ENCODE data around the gene RIPPLY3.

GRCh38 chr21:37039411-37040075 lies 33.0 kb downstream of the RIPPLY3 start:
- TF ChIP-seq EP300 (IDR thresholded peaks at IDR 0.05) (no peak), POLR2A (IDR thresholded peaks at IDR 0.05) (no peak), POLR2AphosphoS5 (IDR thresholded peaks at IDR 0.05) (no peak)
- TF ChIP-seq, protein P1, sequence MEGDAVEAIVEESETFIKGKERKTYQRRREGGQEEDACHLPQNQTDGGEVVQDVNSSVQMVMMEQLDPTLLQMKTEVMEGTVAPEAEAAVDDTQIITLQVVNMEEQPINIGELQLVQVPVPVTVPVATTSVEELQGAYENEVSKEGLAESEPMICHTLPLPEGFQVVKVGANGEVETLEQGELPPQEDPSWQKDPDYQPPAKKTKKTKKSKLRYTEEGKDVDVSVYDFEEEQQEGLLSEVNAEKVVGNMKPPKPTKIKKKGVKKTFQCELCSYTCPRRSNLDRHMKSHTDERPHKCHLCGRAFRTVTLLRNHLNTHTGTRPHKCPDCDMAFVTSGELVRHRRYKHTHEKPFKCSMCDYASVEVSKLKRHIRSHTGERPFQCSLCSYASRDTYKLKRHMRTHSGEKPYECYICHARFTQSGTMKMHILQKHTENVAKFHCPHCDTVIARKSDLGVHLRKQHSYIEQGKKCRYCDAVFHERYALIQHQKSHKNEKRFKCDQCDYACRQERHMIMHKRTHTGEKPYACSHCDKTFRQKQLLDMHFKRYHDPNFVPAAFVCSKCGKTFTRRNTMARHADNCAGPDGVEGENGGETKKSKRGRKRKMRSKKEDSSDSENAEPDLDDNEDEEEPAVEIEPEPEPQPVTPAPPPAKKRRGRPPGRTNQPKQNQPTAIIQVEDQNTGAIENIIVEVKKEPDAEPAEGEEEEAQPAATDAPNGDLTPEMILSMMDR (IDR thresholded peaks at IDR 0.05), result no peak
